Limb (tissue), 2 donors: ENCODE results near the gene NACC2.

Source experiments
- DNase-seq, 2 donors: peaks; one replicate each; pipeline ENCODE4 v3.0.0-alpha.2; 2016; ENCODE audit errors: extremely low spot score in 2 of 2

NACC2 gene

DNA sequence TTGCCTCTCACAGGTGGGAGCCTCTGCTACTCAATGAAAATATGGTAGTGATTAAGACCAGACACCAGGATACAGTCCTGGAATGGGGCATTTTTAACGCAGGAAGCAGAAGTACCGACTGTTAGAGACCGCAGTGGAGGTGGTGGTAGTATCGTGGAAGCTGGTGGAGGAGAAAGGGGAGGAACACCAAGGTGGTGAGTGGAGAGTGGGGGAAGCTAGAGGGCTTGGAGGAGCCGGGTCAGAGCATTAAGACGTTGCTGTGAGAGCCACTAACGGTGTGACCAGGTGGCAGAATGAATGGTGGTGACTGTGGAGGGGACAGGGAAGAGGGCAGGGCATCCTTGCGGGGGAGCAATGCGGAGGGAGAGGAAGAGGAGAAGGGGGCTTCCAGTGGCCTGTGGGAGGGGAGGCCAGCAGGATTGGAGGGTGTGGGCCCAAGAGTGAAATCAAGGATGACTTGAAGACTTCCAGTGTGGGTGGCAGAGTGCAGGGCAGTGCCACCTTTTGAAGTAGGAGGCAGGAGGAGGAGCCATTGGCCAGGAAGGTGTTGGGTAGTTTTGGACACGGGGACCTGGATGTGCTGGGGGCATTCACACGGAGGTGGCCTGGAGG, 132.3 kb downstream of the NACC2 start:
- DNase-seq: no peak

DNA sequence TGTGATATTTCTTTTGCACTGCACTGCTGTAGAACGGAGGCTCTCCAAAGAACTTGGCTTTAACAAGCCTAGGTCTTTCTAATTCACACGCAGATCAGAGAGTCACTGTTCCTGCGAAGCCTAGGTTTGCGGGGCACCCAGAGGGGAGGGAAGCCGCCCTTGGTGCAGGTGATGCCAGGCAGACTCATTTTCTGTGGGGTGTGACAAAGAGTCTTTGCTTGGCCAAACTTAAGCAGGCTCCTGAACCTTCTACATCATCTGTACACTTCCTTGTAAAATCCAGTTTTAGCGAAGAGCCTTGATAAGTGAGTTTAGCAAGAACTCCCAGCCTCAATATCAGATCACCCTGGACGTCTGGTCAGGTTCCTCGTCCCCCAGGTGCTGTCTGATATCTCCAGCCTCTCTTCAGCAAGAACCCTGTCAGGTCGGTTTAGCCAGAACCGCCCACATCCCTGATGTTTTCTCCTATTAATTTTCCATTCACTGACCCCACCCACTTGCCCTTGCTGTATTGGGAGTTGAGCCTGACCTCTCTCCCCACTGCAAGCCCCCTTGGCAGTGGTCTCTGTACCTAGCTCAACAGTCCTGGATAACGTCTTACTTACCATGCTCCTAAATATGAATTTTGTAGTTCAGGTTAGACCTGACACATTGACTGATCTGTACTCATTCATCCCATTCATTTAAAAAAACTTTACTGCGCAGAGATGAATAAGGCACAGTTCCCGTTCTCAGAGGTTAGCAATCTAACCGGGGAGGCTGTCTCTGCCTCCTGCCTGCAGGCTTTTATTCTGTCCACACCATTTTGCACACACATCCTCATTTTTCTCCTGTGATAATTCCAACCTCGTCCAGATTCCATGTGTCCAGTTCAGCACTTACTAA, 133.0 kb downstream of the NACC2 start:
- no peak for DNase-seq

- DNase-seq: peak; percentile 93 to 98
Observed at GRCh38 chr9:135961277-135961715, 133.8 kb downstream of the NACC2 start, which contains the start of gene UBAC1. Gene UBAC1, minus strand, starts transcription at chr9:135961373. Its CDS starts 211 bp downstream, at chr9:135961162.

- DNase-seq: no peak
Observed at GRCh38 chr9:135960411-135961276, 134.4 kb downstream of the NACC2 start.

DNA sequence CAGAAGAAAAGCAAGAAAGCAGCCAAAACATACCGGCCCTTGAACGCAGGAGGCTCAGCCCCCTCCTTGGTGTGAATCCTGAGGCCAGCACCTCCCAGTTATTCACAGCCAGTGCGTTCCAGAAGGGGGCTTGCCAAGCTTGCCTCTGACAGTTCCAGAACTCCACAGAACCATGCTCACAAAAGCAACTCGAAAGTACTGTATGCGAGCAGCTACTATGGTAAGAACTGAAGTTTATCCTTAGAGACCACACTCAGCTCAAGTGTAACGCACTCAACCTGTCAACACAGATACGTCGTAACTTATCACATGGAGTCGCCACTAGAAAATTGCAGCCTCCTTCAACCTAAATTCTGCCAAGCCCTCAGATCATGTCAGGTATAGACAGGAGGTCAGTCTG, 135.3 kb downstream of the NACC2 start:
- no peak for DNase-seq

DNA sequence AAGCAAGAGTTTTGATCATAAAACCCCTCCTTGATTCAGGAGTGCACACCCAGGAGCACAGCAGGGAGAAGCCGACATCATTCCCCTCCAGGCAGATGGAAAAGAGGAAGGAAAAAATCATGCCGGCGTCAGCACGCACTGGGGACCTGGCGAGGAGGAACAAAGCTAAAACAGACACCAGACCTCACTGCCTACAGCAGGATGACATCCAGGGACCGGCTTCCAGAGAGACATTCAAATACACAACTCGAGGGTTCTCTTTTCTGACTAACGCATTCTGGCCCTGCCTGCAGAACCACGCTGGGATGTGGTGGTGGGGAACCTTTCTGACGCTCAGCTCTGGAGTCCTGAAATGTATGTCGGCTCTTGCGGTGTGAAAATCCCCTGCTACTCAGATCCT, 136.6 kb downstream of the NACC2 start:
- no peak for DNase-seq

- no peak for DNase-seq
Observed at GRCh38 chr9:135957431-135957830, 137.7 kb downstream of the NACC2 start.

DNA sequence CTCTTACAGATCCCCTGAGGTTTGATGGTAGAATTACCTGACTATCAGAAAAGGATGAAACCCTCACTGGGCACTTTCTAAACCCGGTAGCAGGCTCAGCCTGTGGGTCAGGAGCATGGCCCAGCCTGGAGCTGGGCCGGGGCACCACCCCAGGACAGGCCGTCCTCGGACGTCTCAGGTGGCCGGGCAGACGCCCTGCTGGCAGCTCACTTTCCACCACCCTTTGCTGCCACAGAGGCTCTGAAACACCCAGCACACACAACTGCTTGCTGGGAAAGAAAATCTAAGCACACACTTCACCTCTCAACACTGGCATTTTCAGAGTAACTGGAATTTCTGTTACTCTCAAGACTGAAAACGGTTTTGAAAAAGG, 138.3 kb downstream of the NACC2 start:
- DNase-seq: no peak
